Fibroblast of skin of left quadriceps (primary cell): ENCODE measurements around the gene OR51F1.
"Not testable (repeated sequence)": the region's sequence is repeated elsewhere in the genome, so short reads cannot be mapped to it uniquely, and the experiment has no call there.

Experiments
- DNase-seq, 2 experiments: peaks; one replicate each; pipeline ENCODE4 v3.0.0-alpha.2; 2013; ENCODE audit warnings: low read depth in 2 of 2

OR51F1 gene

GRCh38 chr11:4769838-4770237 lies at the start of gene OR51F1:
Gene OR51F1, minus strand, starts transcription at chr11:4769938. Its CDS starts 0 bp downstream, at chr11:4769938.
- no peak for DNase-seq

DNA sequence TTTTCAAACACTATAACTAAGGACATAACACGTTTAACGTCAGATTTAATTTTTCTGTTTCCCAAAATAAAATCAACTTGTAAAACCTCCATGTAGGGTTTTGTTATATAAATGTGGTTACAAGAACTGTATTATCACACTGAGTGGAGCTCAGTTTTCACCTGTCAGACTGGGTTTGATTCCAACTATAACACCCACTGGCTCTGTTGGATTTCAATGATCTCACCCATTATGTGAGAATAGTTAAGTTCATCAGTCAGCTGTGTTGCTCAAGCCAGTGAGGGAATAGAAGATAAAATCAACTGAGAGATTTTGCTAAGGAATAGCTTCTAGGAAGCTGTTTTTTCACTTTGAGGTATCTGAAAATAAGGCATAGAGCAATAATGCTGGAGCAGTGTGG lies 39.5 kb upstream of the OR51F1 start:
- DNase-seq, result no peak

- no peak for DNase-seq
These were observed 38.7 kb upstream of the OR51F1 start for GRCh38 chr11:4808476-4808875.

DNA sequence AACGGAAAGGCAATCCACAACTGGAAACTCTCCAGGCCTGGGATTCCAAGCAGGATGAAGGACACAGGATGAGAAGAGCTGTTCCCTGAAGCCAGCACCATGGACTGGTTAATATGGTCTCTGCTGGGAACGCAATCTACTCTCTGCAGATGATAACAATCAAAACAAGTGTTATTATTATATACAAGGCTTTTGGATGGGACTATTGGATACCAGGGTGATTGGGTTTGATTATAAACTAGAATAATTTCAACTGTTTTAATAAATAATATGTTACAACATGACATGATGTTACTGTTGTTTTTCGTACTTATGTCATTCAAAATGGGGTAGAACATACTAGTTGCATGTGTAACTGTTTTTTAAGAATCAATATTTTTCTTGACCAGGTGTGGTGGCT lies 34.5 kb upstream of the OR51F1 start, which contains the start of gene OR52R1:
OR52R1 (minus strand) TSS at position 101 of the 400 bp plus-strand sequence; CDS start at position 101, 0 bp downstream.
- no peak for DNase-seq

DNA sequence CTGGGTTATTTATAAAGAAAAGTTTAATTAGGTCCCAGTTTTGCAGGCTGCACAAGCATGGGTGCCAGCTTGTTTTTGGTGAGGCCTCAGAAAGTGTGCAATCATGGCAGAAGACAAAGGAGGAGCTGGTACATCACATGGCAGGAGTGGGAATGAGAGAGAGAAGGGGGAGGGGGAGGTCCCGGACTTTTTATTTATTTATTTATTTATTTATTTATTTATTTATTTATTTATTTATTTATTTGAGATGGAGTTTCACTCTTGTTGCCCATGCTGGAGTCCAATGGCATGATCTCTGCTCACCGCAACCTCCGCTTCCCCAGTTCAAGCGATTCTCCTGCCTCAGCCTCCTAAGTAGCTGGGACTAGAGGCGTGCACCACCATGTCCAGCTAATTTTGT lies 31.6 kb upstream of the OR51F1 start:
- not testable (repeated sequence) for DNase-seq

DNA sequence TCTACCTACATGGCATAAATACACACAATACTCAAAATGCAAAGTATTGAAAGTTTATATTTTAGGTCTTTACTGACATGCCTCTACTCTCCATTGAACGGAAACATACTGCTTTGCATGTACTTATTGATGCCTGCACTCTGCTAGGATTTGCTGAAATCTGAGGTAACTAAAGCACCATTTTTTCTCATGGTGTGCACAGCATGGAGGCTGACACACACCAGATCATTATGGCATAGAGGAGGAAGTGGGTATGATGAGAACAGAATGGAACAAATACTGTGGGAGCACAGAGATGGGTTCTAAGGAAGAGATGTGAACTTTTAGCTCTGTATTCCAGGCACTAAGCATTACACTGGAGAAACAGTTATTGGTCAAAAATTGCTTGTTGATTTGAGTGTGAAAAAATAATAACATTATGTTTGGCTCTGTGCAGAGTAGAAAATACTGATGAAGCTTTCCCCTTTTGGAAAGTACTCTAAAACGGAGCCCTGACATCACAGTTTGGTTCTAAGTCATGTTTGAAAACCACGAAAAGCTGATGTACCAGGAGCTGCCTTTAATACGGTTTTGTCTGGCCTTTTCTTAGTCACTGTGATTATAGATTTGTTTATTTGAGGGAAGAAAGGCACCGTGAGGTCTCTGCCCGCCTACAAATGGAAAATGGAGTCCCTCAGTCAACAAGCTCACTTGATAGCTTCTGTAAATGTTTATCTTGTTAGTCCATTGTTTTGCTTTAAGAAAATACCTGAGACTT lies 28.9 kb upstream of the OR51F1 start:
- no peak for DNase-seq

DNA sequence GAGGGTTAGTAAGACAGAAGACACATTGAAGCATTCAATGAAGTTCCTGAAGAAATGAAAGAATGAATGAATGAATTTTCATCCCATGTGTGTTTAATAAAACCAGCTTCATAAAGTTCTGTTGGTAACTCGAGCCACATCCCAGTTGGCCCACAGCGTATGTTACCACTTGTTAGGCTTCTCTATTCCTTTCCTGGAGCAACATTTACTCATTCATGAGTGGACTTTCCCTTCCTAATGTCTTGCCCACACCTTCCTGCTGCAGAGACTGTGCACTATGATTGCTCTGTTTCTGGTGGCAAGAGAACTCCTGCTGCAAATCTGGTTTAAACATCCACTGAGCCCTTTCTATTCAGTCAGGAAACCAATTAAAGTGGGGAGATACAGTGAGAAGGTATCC lies 27.5 kb upstream of the OR51F1 start:
- no peak for DNase-seq

- no peak for DNase-seq
These were observed 12.7 kb upstream of the OR51F1 start for GRCh38 chr11:4782454-4782853.

- no peak for DNase-seq
These were observed 1.6 kb downstream of the OR51F1 start for GRCh38 chr11:4768094-4768493.

GRCh38 chr11:4766420-4767043 lies 3.2 kb downstream of the OR51F1 start:
- DNase-seq, result no peak

DNA sequence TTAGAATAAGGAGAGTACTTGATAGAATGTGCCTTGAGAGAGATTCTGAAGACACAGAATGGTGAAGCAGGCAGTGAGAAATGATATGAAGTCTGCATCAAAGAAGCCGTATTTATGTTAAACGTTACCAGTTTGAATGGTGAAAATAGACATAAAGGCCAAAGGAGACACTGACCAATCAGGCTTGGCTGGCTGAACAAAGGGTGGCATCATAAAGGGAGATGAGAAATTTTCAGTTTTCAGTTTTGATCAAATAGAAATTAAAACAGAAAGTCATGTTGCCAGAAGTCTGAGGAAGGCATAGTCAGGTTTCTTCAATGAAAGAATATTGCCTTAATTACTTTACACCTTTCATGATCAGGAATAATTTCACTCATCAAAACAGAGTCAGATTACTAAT lies 6.6 kb downstream of the OR51F1 start:
- no peak for DNase-seq

DNA sequence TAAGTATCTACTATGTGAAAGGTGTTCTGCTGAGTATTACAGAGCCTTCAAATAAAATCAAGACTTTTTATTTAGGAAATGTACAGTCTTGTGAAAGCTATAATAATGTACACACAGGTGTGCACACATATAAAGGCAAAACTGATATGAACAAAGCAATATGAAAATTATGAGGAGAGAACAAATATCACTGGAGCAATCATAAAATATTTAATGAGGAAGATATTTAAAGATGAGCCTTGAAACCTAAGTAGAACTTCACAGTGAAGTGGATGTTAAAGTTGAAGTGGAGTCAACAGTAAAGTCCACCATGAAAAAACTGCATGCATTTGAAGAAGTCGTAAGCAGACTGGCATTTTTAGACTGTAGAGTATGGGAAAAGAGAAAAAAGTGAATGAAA lies 18.5 kb downstream of the OR51F1 start:
- DNase-seq, result no peak

- DNase-seq, result no peak
These were observed 21.3 kb downstream of the OR51F1 start for GRCh38 chr11:4748438-4748837.

DNA sequence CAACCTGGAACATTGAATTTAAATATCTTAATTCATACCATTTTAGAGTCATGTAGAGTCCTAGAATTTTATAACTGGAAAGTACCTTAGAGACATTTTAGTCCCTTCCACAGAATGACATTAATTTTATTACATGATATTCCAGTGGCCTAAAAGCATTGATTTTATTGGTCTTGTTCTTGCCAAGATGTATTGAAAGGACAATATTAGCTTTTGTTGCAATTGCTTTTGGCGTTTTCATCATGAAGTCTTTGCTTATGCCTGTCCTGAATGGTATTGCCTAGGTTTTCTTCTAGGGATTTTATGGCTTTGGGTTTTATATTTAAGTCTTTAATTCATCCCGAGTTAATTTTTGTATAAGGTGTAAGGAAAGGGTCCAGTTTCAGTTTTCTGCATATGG lies 29.0 kb downstream of the OR51F1 start:
- no peak for DNase-seq

GRCh38 chr11:4727171-4727570 lies 42.6 kb downstream of the OR51F1 start:
- DNase-seq, result no peak

GRCh38 chr11:4722616-4723534 lies 46.9 kb downstream of the OR51F1 start:
- DNase-seq, result not testable (repeated sequence)
